ENCODE measurements around the gene FLNC. TPM values are rescaled to one million over a fixed set of nuclear protein-coding genes. Genes with fewer than 3 reads are reported as not detected.

The FLNC gene
- polyA plus RNA-seq, 1 of the 3 experiments (the other 2 are of a cell fraction): 43.7 TPM

- H3K79me2 ChIP-seq (ENCODE audit: insufficient read depth): no peaks in the 10 kb centered on the region
- TF ChIP-seq EP300 (IDR thresholded peaks at IDR 0.05; ENCODE audit: borderline replicate concordance in 1 of 2, low read depth in 1 of 2, low read length in 1 of 2) (no peak), YY1 (IDR thresholded peaks at IDR 0.05; ENCODE audit: low read depth) (no peak), TAF1 (IDR thresholded peaks at IDR 0.05; ENCODE audit: borderline replicate concordance, low read depth, low read length) (no peak)
- H3K36me3 ChIP-seq (replicated peaks in 1 of 2; ENCODE audit: control insufficient read depth in 1 of 2, insufficient read depth in 2 of 2, low read length in 1 of 2): peaks cover 17 to 18% of the 10 kb centered on the region in 2 experiments
- CTCF ChIA-PET: interaction anchor here (1.3 kb wide), 1 partner anchor 11 kb away, joined by 3 read pairs; no protein-coding TSS in a partner anchor
- H3K9me3 ChIP-seq: no peaks in the 10 kb centered on the region
- H3K27ac ChIP-seq (ENCODE audit: low read depth in 2 of 2, low read length in 1 of 2): no peak overlapping the region
- H3K27me3 ChIP-seq (ENCODE audit: insufficient read depth): no peaks in the 10 kb centered on the region
- no peaks in the 10 kb centered on the region for H3F3A ChIP-seq (replicated peaks; ENCODE audit: insufficient read depth)
- no peak overlapping the region for H2AFZ ChIP-seq (ENCODE audit: low read depth)
- no peak overlapping the region for H3K4me2 ChIP-seq
- H3K4me1 ChIP-seq (ENCODE audit: control insufficient read depth in 1 of 2, insufficient read depth in 2 of 2, low read depth in 1 of 2, low read length in 1 of 2): peaks cover 8 to 13% of the 10 kb centered on the region in 2 experiments; a peak in 2 of 4 replicates
- DNase-seq: no peak
- POLR2A ChIA-PET: interaction anchor here (0.8 to 1.1 kb wide), 3 partner anchors 11 to 55 kb away, joined by 3 to 5 read pairs (median 4); no protein-coding TSS in a partner anchor
- 92% methylated on average over 11 of the region's 11 CpGs for WGBS (ENCODE audit: low lambda C conversion rate)
- H3K4me3 ChIP-seq (ENCODE audit: low read depth in 2 of 2, low read length in 1 of 2): no peak overlapping the region
- H3K9ac ChIP-seq: no peak overlapping the region
- H3K9me2 ChIP-seq: no peaks in the 10 kb centered on the region
- no peaks in the 10 kb centered on the region for H4K20me1 ChIP-seq (ENCODE audit: insufficient read depth)
Measured at GRCh38 chr7:128812514-128813168, 17.6 kb upstream of the FLNC start.

- Histone ChIP-seq H3K4me1 (ENCODE audit: control insufficient read depth in 1 of 2, insufficient read depth in 2 of 2, low read depth in 1 of 2, low read length in 1 of 2) (peaks cover 13 to 19% of the 10 kb centered on the region in 2 experiments; a peak in 2 of 4 replicates), H3F3A (replicated peaks; ENCODE audit: insufficient read depth) (no peaks in the 10 kb centered on the region), H4K20me1 (ENCODE audit: insufficient read depth) (no peaks in the 10 kb centered on the region), H3K9me2 (no peaks in the 10 kb centered on the region), H3K27me3 (ENCODE audit: insufficient read depth) (no peaks in the 10 kb centered on the region), H3K4me2 (no peak overlapping the region), H2AFZ (ENCODE audit: low read depth) (no peak overlapping the region), H3K9me3 (no peaks in the 10 kb centered on the region), H3K9ac (no peak overlapping the region), H3K27ac (ENCODE audit: low read depth in 2 of 2, low read length in 1 of 2) (no peak overlapping the region), H3K36me3 (replicated peaks in 1 of 2; ENCODE audit: control insufficient read depth in 1 of 2, insufficient read depth in 2 of 2, low read length in 1 of 2) (peaks cover 6 to 11% of the 10 kb centered on the region in 2 experiments), H3K79me2 (ENCODE audit: insufficient read depth) (no peaks in the 10 kb centered on the region), H3K4me3 (ENCODE audit: low read depth in 2 of 2, low read length in 1 of 2) (no peak overlapping the region)
- POLR2A ChIA-PET: interaction anchor here (0.6 to 2.0 kb wide), 3 partner anchors 9 to 17 kb away, joined by 3 to 4 read pairs (median 4); no protein-coding TSS in a partner anchor
- 85% methylated on average over 6 of the region's 6 CpGs for WGBS (ENCODE audit: low lambda C conversion rate)
- TF ChIP-seq TCF12 (IDR thresholded peaks at IDR 0.05): no peak
- no peak for TF ChIP-seq RCOR1 (IDR thresholded peaks at IDR 0.05; ENCODE audit: low read length)
- no peak for TF ChIP-seq MAX (IDR thresholded peaks at IDR 0.05; ENCODE audit: low read depth)
- no peak for TF ChIP-seq POLR2AphosphoS5 (IDR thresholded peaks at IDR 0.05; ENCODE audit: low read depth, low read length)
- DNase-seq: no peak
- CTCF ChIA-PET: interaction anchor here (0.9 to 1.4 kb wide), 7 partner anchors 10 to 388 kb away, joined by 3 to 5 read pairs (median 3); no protein-coding TSS in a partner anchor
Measured at GRCh38 chr7:128814499-128814898, 15.7 kb upstream of the FLNC start.

- CTCF ChIA-PET: interaction anchor here (1.0 to 1.4 kb wide), 2 partner anchors 12 to 68 kb away, joined by 3 to 5 read pairs; no protein-coding TSS in a partner anchor
- POLR2A ChIA-PET: interaction anchor here (0.6 to 2.0 kb wide), 3 partner anchors 10 to 16 kb away, joined by 3 to 4 read pairs (median 4); no protein-coding TSS in a partner anchor
- peaks cover 2 to 4% of the 10 kb centered on the region in 2 experiments for H3K36me3 ChIP-seq (replicated peaks in 1 of 2; ENCODE audit: control insufficient read depth in 1 of 2, insufficient read depth in 2 of 2, low read length in 1 of 2)
Measured at GRCh38 chr7:128815289-128815942, 14.8 kb upstream of the FLNC start.

More at GRCh38 chr7:128815289-128815942, 14.8 kb upstream of the FLNC start:
- Histone ChIP-seq H3K4me2 (no peak overlapping the region), H3K27me3 (ENCODE audit: insufficient read depth) (no peaks in the 10 kb centered on the region), H4K20me1 (ENCODE audit: insufficient read depth) (no peaks in the 10 kb centered on the region), H3K79me2 (ENCODE audit: insufficient read depth) (no peaks in the 10 kb centered on the region), H3K4me3 (ENCODE audit: low read depth in 2 of 2, low read length in 1 of 2) (no peak overlapping the region), H3K27ac (ENCODE audit: low read depth in 2 of 2, low read length in 1 of 2) (no peak overlapping the region), H2AFZ (ENCODE audit: low read depth) (no peak overlapping the region), H3K9me2 (no peaks in the 10 kb centered on the region), H3K9ac (no peak overlapping the region), H3F3A (replicated peaks; ENCODE audit: insufficient read depth) (no peaks in the 10 kb centered on the region), H3K9me3 (no peaks in the 10 kb centered on the region), H3K4me1 (ENCODE audit: control insufficient read depth in 1 of 2, insufficient read depth in 2 of 2, low read depth in 1 of 2, low read length in 1 of 2) (peaks cover 5 to 19% of the 10 kb centered on the region in 2 experiments; a peak in 2 of 4 replicates)
- TF ChIP-seq POLR2AphosphoS5 (IDR thresholded peaks at IDR 0.05; ENCODE audit: low read depth, low read length): peak; percentile 20; the same call in 1 of the 2 replicates
- TF ChIP-seq CHD2 (IDR thresholded peaks at IDR 0.05; ENCODE audit: low read length, partially characterized antibody): no peak
- TF ChIP-seq MAX (IDR thresholded peaks at IDR 0.05; ENCODE audit: low read depth): no peak
- no peak for TF ChIP-seq ELF1 (IDR thresholded peaks at IDR 0.05)
- TF ChIP-seq NRF1 (IDR thresholded peaks at IDR 0.05; ENCODE audit: low read depth, low read length): no peak
- no peak for DNase-seq
- 92% methylated on average over 7 of the region's 7 CpGs for WGBS (ENCODE audit: low lambda C conversion rate)

Data from SK-N-SH (cell line).